NT2/D1 (cell line): ENCODE results near the gene ATAT1.

Experiments
- DNase-seq: peaks from one replicate; pipeline ENCODE4 v3.0.0-alpha.2; 2011; ENCODE audit warnings: low read depth, low spot score
- H3K27me3 ChIP-seq: 2 replicates; pipeline ENCODE4 v1.6.0; 2011; ENCODE audit warnings: mild to moderate bottlenecking; ENCODE audit not compliant: insufficient read length, insufficient read depth
- H3K36me3 ChIP-seq: 2 replicates; pipeline ENCODE4 v1.6.1; 2011; ENCODE audit warnings: mild to moderate bottlenecking, low read length, mixed read lengths; ENCODE audit not compliant: insufficient read depth, insufficient read length
- H3K4me1 ChIP-seq: 2 replicates; pipeline ENCODE4 v1.5.1; 2011; ENCODE audit not compliant: insufficient read depth, insufficient read length
- H3K4me3 ChIP-seq: 2 replicates; pipeline ENCODE4 v1.5.1; 2011; ENCODE audit warnings: low read depth; ENCODE audit not compliant: insufficient read length
- H3K9ac ChIP-seq: 2 replicates; pipeline ENCODE4 v1.6.0; 2011; ENCODE audit warnings: low read depth; ENCODE audit not compliant: insufficient read length
- H3K9me3 ChIP-seq: 2 replicates; pipeline ENCODE4 v1.5.1; 2011; ENCODE audit warnings: mild to moderate bottlenecking, low read length; ENCODE audit not compliant: insufficient read depth
- SUZ12 ChIP-seq: IDR thresholded peaks from 2 replicates; pipeline ENCODE4 v1.6.1; 2011; ENCODE audit not compliant: insufficient read length, insufficient read depth; ENCODE audit errors: extremely low read depth
- YY1 ChIP-seq: IDR thresholded peaks from 2 replicates; pipeline ENCODE4 v1.6.1; 2011; ENCODE audit not compliant: insufficient read length, insufficient read depth
- ZNF274 ChIP-seq: IDR thresholded peaks from 2 replicates; pipeline ENCODE4 v1.6.1; 2011; ENCODE audit warnings: mild to moderate bottlenecking, low read depth, low read length

The ATAT1 gene

GRCh38 chr6:30598912-30599624 is 27.6 kb upstream of the ATAT1 start:
- no peaks in the 10 kb centered on the region for H3K27me3 ChIP-seq
- H3K9ac ChIP-seq: no peak overlapping the region
- DNase-seq: no peak
- TF ChIP-seq YY1 (no peak), ZNF274 (no peak), SUZ12 (no peak)
- no peaks in the 10 kb centered on the region for H3K9me3 ChIP-seq
- H3K4me1 ChIP-seq: no peaks in the 10 kb centered on the region
- peaks cover 57% of the 10 kb centered on the region for H3K36me3 ChIP-seq
- H3K4me3 ChIP-seq: no peak overlapping the region

- Histone ChIP-seq H3K9me3 (no peaks in the 10 kb centered on the region), H3K27me3 (no peaks in the 10 kb centered on the region), H3K4me1 (no peaks in the 10 kb centered on the region), H3K4me3 (no peak overlapping the region), H3K36me3 (peaks cover 57% of the 10 kb centered on the region), H3K9ac (no peak overlapping the region)
- TF ChIP-seq SUZ12 (no peak), YY1 (no peak), ZNF274 (no peak)
- no peak for DNase-seq
These were observed 26.9 kb upstream of the ATAT1 start for GRCh38 chr6:30599625-30600324.

GRCh38 chr6:30600451-30600961 is 26.2 kb upstream of the ATAT1 start:
- DNase-seq: no peak
- Histone ChIP-seq H3K9ac (no peak overlapping the region), H3K9me3 (no peaks in the 10 kb centered on the region), H3K27me3 (no peaks in the 10 kb centered on the region), H3K36me3 (peaks cover 57% of the 10 kb centered on the region), H3K4me3 (no peak overlapping the region), H3K4me1 (no peaks in the 10 kb centered on the region)
- no peak for TF ChIP-seq YY1
- TF ChIP-seq SUZ12: no peak
- no peak for TF ChIP-seq ZNF274

- no peak overlapping the region for H3K9ac ChIP-seq
- no peaks in the 10 kb centered on the region for H3K27me3 ChIP-seq
- no peaks in the 10 kb centered on the region for H3K9me3 ChIP-seq
- no peak for DNase-seq
- H3K4me1 ChIP-seq: no peaks in the 10 kb centered on the region
- no peak for TF ChIP-seq SUZ12
- no peak for TF ChIP-seq ZNF274
- TF ChIP-seq YY1: no peak
- H3K4me3 ChIP-seq: no peak overlapping the region
- H3K36me3 ChIP-seq: peaks cover 64% of the 10 kb centered on the region
These were observed 25.2 kb upstream of the ATAT1 start for GRCh38 chr6:30601436-30601814.

- Histone ChIP-seq H3K4me1 (no peaks in the 10 kb centered on the region), H3K27me3 (no peaks in the 10 kb centered on the region), H3K4me3 (no peak overlapping the region), H3K9me3 (no peaks in the 10 kb centered on the region), H3K9ac (no peak overlapping the region), H3K36me3 (peaks cover 70% of the 10 kb centered on the region)
- no peak for TF ChIP-seq SUZ12
- TF ChIP-seq ZNF274: no peak
- no peak for TF ChIP-seq YY1
- DNase-seq: no peak
These were observed 24.6 kb upstream of the ATAT1 start for GRCh38 chr6:30601815-30602641.

GRCh38 chr6:30603961-30604360 is 22.7 kb upstream of the ATAT1 start:
- Histone ChIP-seq H3K27me3 (no peaks in the 10 kb centered on the region), H3K9me3 (no peaks in the 10 kb centered on the region), H3K4me1 (no peaks in the 10 kb centered on the region), H3K9ac (no peak overlapping the region), H3K36me3 (peaks cover 88% of the 10 kb centered on the region), H3K4me3 (no peak overlapping the region)
- no peak for DNase-seq
- no peak for TF ChIP-seq SUZ12
- TF ChIP-seq YY1: no peak

GRCh38 chr6:30610065-30610464 is 16.6 kb upstream of the ATAT1 start:
- H3K36me3 ChIP-seq: peaks cover 90% of the 10 kb centered on the region
- H3K4me3 ChIP-seq: no peak overlapping the region
- DNase-seq: no peak
- TF ChIP-seq SUZ12 (no peak), YY1 (no peak), ZNF274 (no peak)
- no peaks in the 10 kb centered on the region for H3K4me1 ChIP-seq
- no peaks in the 10 kb centered on the region for H3K27me3 ChIP-seq
- no peak overlapping the region for H3K9ac ChIP-seq
- no peaks in the 10 kb centered on the region for H3K9me3 ChIP-seq
